Measurements from ENCODE around the gene RAVER1. TPM values are rescaled to one million over a fixed set of nuclear protein-coding genes. Genes with fewer than 3 reads are reported as not detected.

RAVER1 gene
- total and polyA plus RNA-seq, 7 donors: 8.4 to 37.0 (median 14.8) TPM

GRCh38 chr19:10321874-10322835 is 11.2 kb downstream of the RAVER1 start:
- WGBS, 2 donors: 50 to 79% methylated on average over 19 of the region's 19 CpGs
- Histone ChIP-seq H3K4me1 (no peaks in the 10 kb centered on the region), H3K4me3 (no peak overlapping the region), H3K36me3 (peaks cover 50 to 100% (median 82%) of the 10 kb centered on the region in 4 donors), H3K27me3 (no peaks in the 10 kb centered on the region), H3K27ac (no peak overlapping the region), H3K9me3 (no peaks in the 10 kb centered on the region)
- intact Hi-C loops (cut with DNase I): no loop called here
- no peak for DNase-seq
- TF ChIP-seq EP300 (IDR thresholded peaks at IDR 0.05) (no peak), POLR2A (IDR thresholded peaks at IDR 0.05) (no peak), POLR2AphosphoS5 (IDR thresholded peaks at IDR 0.05) (no peak), CTCF (IDR thresholded peaks at IDR 0.05) (no peak)

- no peak for TF ChIP-seq CTCF (IDR thresholded peaks at IDR 0.05)
- no peak for TF ChIP-seq POLR2A (IDR thresholded peaks at IDR 0.05)
- no peak for TF ChIP-seq EP300 (IDR thresholded peaks at IDR 0.05)
- TF ChIP-seq POLR2AphosphoS5 (IDR thresholded peaks at IDR 0.05): no peak
- Histone ChIP-seq H3K4me3 (no peak overlapping the region), H3K27me3 (no peaks in the 10 kb centered on the region), H3K9me3 (no peaks in the 10 kb centered on the region), H3K27ac (no peak overlapping the region), H3K36me3 (peaks cover 46 to 100% (median 78%) of the 10 kb centered on the region in 4 donors), H3K4me1 (peaks cover 0 to under 1% (median 0%) of the 10 kb centered on the region in 4 donors)
- intact Hi-C loops (cut with DNase I): no loop called here
- 29 to 71% methylated on average over 11 of the region's 11 CpGs for WGBS, 2 donors
- no peak for DNase-seq
Measured at GRCh38 chr19:10321417-10321797, 11.9 kb downstream of the RAVER1 start.

GRCh38 chr19:10320602-10321416 is 12.5 kb downstream of the RAVER1 start:
- Histone ChIP-seq H3K4me1 (peaks cover 0 to 7% (median 6%) of the 10 kb centered on the region in 4 donors), H3K27me3 (no peaks in the 10 kb centered on the region), H3K9me3 (no peaks in the 10 kb centered on the region), H3K4me3 (no peak overlapping the region), H3K27ac (no peak overlapping the region), H3K36me3 (peaks cover 40 to 94% (median 74%) of the 10 kb centered on the region in 4 donors)
- WGBS, 2 donors: 88 to 93% methylated on average over 32 of the region's 32 CpGs
- intact Hi-C loops (cut with DNase I): no loop called here
- TF ChIP-seq CTCF (IDR thresholded peaks at IDR 0.05) (no peak), POLR2AphosphoS5 (IDR thresholded peaks at IDR 0.05) (no peak)
- no peak for DNase-seq

GRCh38 chr19:10318807-10319682 is 14.3 kb downstream of the RAVER1 start:
- Histone ChIP-seq H3K4me3 (no peak overlapping the region), H3K27me3 (no peaks in the 10 kb centered on the region), H3K36me3 (peaks cover 34 to 76% (median 57%) of the 10 kb centered on the region in 4 donors), H3K27ac (no peak overlapping the region), H3K4me1 (peaks cover 0 to 18% (median 13%) of the 10 kb centered on the region in 4 donors), H3K9me3 (no peaks in the 10 kb centered on the region)
- no peak for DNase-seq
- intact Hi-C loops (cut with DNase I): no loop called here
- WGBS, 2 donors: 93 to 94% methylated on average over 13 of the region's 13 CpGs
- TF ChIP-seq POLR2A (IDR thresholded peaks at IDR 0.05): no peak
- no peak for TF ChIP-seq POLR2AphosphoS5 (IDR thresholded peaks at IDR 0.05)
- no peak for TF ChIP-seq EP300 (IDR thresholded peaks at IDR 0.05)
- TF ChIP-seq CTCF (IDR thresholded peaks at IDR 0.05): no peak

Measured in sigmoid colon (tissue), 7 donors.